HL-60 (cell line): ENCODE data around the gene METRN.
"Not testable (repeated sequence)": the region's sequence is repeated elsewhere in the genome, so short reads cannot be mapped to it uniquely, and the experiment has no call there.

Experiments
- DNase-seq, 2 experiments: peaks; one replicate each; pipeline ENCODE4 v3.0.0-alpha.2; 2010 to 2020; ENCODE audit warnings: low read depth in 1 of 2, low spot score in 1 of 2
- H3K27ac ChIP-seq: fragments of 250-450 bp; sonication (Bioruptor Pico); replicated peaks from 2 replicates; pipeline ENCODE4 v1.5.1; 2020; ENCODE audit warnings: mild to moderate bottlenecking, moderate library complexity
- H3K27me3 ChIP-seq: fragments of 250-450 bp; sonication (Bioruptor Pico); 2 replicates; pipeline ENCODE4 v1.5.1; 2021; ENCODE audit warnings: mild to moderate bottlenecking, moderate library complexity; ENCODE audit not compliant: insufficient read depth, poor library complexity, severe bottlenecking
- H3K4me3 ChIP-seq: replicated peaks from 2 replicates; pipeline ENCODE4 v1.5.1; 2011; ENCODE audit warnings: mild to moderate bottlenecking, control low read depth, low read length; ENCODE audit not compliant: insufficient read depth
- CTCF ChIP-seq: IDR thresholded peaks from one replicate; pipeline ENCODE4 v1.5.1; 2011; ENCODE audit warnings: low read length, control low read depth, inconsistent platforms; ENCODE audit not compliant: insufficient read depth
- GABPA ChIP-seq: IDR thresholded peaks from 2 replicates; pipeline ENCODE4 v1.6.1; 2012; ENCODE audit warnings: low read depth
- POLR2AphosphoS5 ChIP-seq: IDR thresholded peaks from 2 replicates; pipeline ENCODE4 v1.6.1; 2012; ENCODE audit warnings: low read depth
- REST ChIP-seq: IDR thresholded peaks from 2 replicates; pipeline ENCODE4 v1.6.1; 2012; ENCODE audit warnings: low read depth; ENCODE audit not compliant: insufficient replicate concordance
- SPI1 ChIP-seq: IDR thresholded peaks from 2 replicates; pipeline ENCODE4 v1.6.1; 2012; ENCODE audit warnings: low read depth, mild to moderate bottlenecking, borderline replicate concordance

The METRN gene

GRCh38 chr16:751152-752006, 36.5 kb downstream of the METRN start:
- Histone ChIP-seq H3K27ac (no peak overlapping the region), H3K27me3 (no peaks in the 10 kb centered on the region), H3K4me3 (no peak overlapping the region)
- no peak for DNase-seq
- TF ChIP-seq REST = no peak
- no peak for TF ChIP-seq GABPA
- TF ChIP-seq CTCF = no peak
- no peak for TF ChIP-seq SPI1
- TF ChIP-seq POLR2AphosphoS5 = no peak

GRCh38 chr16:752007-752312, 37.0 kb downstream of the METRN start:
- no peak for DNase-seq
- H3K27me3 ChIP-seq = no peaks in the 10 kb centered on the region
- H3K4me3 ChIP-seq = no peak overlapping the region
- H3K27ac ChIP-seq = no peak overlapping the region
- TF ChIP-seq SPI1 = no peak
- no peak for TF ChIP-seq POLR2AphosphoS5
- no peak for TF ChIP-seq REST
- no peak for TF ChIP-seq GABPA
- no peak for TF ChIP-seq CTCF

GRCh38 chr16:754121-754607, 39.2 kb downstream of the METRN start:
- not testable (repeated sequence) for DNase-seq, H3K27ac ChIP-seq, H3K4me3 ChIP-seq, H3K27me3 ChIP-seq

GRCh38 chr16:754656-755055, 39.7 kb downstream of the METRN start:
- peak in 1 of 2 experiments; percentile 71 for DNase-seq
- H3K27me3 ChIP-seq = no peaks in the 10 kb centered on the region
- TF ChIP-seq GABPA (no peak), SPI1 (peak; percentile 40; the same call in 1 of the 2 replicates)
- no peak overlapping the region for H3K27ac ChIP-seq
- no peak overlapping the region for H3K4me3 ChIP-seq

- H3K27ac ChIP-seq = no peak overlapping the region
- TF ChIP-seq GABPA = no peak
- no peak for TF ChIP-seq REST
- TF ChIP-seq CTCF = no peak
- TF ChIP-seq POLR2AphosphoS5 = no peak
- no peak for TF ChIP-seq SPI1
- H3K4me3 ChIP-seq = no peak overlapping the region
- DNase-seq = no peak
- H3K27me3 ChIP-seq = no peaks in the 10 kb centered on the region
Measured at GRCh38 chr16:756428-756827, 41.5 kb downstream of the METRN start.
